Measurements from ENCODE around the gene FAM110C. TPM values are rescaled to one million over a fixed set of nuclear protein-coding genes. Genes with fewer than 3 reads are reported as not detected.

The FAM110C gene
- total and polyA plus RNA-seq, 2 donors (not counting 1 experiment from before 2014, with no cell fraction given): not detected

DNA sequence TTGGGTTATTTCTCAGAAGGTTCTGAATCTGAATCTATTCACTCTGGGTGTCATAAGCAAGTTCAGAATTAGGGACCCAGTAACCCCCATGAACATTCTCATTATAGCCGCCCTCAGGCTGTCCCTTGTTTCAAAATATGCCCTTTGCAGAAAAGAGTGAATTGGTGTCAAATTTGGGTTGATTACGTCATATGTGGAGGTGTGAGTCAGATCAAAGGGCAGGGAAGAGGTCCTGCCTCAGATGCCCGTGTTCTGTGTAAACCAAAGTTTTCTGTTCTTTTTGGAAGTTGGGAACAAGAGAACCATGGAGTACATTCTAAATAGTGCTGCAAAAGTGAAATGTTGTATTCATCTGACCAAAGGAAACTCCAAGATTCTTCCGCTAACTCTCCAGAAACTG lies 5.8 kb downstream of the FAM110C start:
- Histone ChIP-seq H3K9me3 (ENCODE audit: control insufficient read depth, insufficient read depth, low read depth, low read length) (no peaks in the 10 kb centered on the region), H3K9ac (ENCODE audit: insufficient read depth, low read length) (no peak overlapping the region), H3K36me3 (ENCODE audit: control insufficient read depth, insufficient read depth, low read length) (no peaks in the 10 kb centered on the region), H3K79me2 (ENCODE audit: control insufficient read depth, insufficient read depth, low read length) (no peaks in the 10 kb centered on the region), H3K4me3 (replicated peaks in 1 of 4; ENCODE audit: control extremely low read depth in 1 of 4, insufficient read depth in 1 of 4, low read depth in 3 of 4, low read length in 4 of 4) (no peak overlapping the region), H4K20me1 (ENCODE audit: control insufficient read depth, extremely low read depth, insufficient read depth, low read length) (no peaks in the 10 kb centered on the region), H3K4me1 (ENCODE audit: control insufficient read depth, extremely low read depth, insufficient read depth, low read length) (no peaks in the 10 kb centered on the region), H3K27me3 (ENCODE audit: control insufficient read depth, insufficient read depth, low read length) (no peaks in the 10 kb centered on the region), H2AFZ (ENCODE audit: low read length) (no peak overlapping the region), H3K27ac (ENCODE audit: insufficient read depth, low read length) (no peak overlapping the region), H3K4me2 (ENCODE audit: extremely low read depth, insufficient read depth, low read length) (no peak overlapping the region)
- TF ChIP-seq, protein P1, sequence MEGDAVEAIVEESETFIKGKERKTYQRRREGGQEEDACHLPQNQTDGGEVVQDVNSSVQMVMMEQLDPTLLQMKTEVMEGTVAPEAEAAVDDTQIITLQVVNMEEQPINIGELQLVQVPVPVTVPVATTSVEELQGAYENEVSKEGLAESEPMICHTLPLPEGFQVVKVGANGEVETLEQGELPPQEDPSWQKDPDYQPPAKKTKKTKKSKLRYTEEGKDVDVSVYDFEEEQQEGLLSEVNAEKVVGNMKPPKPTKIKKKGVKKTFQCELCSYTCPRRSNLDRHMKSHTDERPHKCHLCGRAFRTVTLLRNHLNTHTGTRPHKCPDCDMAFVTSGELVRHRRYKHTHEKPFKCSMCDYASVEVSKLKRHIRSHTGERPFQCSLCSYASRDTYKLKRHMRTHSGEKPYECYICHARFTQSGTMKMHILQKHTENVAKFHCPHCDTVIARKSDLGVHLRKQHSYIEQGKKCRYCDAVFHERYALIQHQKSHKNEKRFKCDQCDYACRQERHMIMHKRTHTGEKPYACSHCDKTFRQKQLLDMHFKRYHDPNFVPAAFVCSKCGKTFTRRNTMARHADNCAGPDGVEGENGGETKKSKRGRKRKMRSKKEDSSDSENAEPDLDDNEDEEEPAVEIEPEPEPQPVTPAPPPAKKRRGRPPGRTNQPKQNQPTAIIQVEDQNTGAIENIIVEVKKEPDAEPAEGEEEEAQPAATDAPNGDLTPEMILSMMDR (conservative IDR thresholded peaks at IDR 0.05 in 1 of 2, IDR thresholded peaks at IDR 0.05 in 1 of 2; ENCODE audit: low read depth in 1 of 2, low read length in 2 of 2): no peak
- no peak for TF ChIP-seq EZH2 (IDR thresholded peaks at IDR 0.05; ENCODE audit: low read length, missing control alignments)
- DNase-seq (ENCODE audit: low read depth in 2 of 2): no peak

DNA sequence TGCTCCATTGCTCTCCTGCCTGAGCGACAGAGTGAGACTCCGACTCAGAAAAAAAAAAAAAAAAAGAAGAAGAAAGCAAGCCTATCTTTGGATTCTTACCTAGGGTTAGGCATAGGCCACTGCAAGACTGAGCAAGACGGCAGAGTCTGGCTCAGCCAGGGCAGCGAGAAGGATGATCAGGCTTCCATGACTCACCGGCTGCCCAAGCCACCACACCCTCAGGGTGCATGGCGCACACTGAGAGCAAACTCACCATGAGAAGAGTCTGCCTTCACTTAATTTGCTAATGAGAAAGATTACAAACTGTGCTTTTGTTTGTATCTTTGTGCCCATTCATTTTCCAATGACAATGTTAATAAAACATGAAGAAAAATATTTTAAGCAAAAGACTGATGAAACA lies 8.2 kb downstream of the FAM110C start:
- Histone ChIP-seq H3K79me2 (ENCODE audit: control insufficient read depth, insufficient read depth, low read length) (no peaks in the 10 kb centered on the region), H3K4me1 (ENCODE audit: control insufficient read depth, extremely low read depth, insufficient read depth, low read length) (no peaks in the 10 kb centered on the region), H3K27me3 (ENCODE audit: control insufficient read depth, insufficient read depth, low read length) (no peaks in the 10 kb centered on the region), H3K27ac (ENCODE audit: insufficient read depth, low read length) (no peak overlapping the region), H4K20me1 (ENCODE audit: control insufficient read depth, extremely low read depth, insufficient read depth, low read length) (no peaks in the 10 kb centered on the region), H2AFZ (ENCODE audit: low read length) (no peak overlapping the region), H3K4me3 (replicated peaks in 1 of 4; ENCODE audit: control extremely low read depth in 1 of 4, insufficient read depth in 1 of 4, low read depth in 3 of 4, low read length in 4 of 4) (no peak overlapping the region), H3K9ac (ENCODE audit: insufficient read depth, low read length) (no peak overlapping the region), H3K4me2 (ENCODE audit: extremely low read depth, insufficient read depth, low read length) (no peak overlapping the region), H3K9me3 (ENCODE audit: control insufficient read depth, insufficient read depth, low read depth, low read length) (no peaks in the 10 kb centered on the region), H3K36me3 (ENCODE audit: control insufficient read depth, insufficient read depth, low read length) (no peaks in the 10 kb centered on the region)
- no peak for DNase-seq (ENCODE audit: low read depth in 2 of 2)
- TF ChIP-seq EZH2 (IDR thresholded peaks at IDR 0.05; ENCODE audit: low read length, missing control alignments): no peak
- TF ChIP-seq, protein P1 (conservative IDR thresholded peaks at IDR 0.05 in 1 of 2, IDR thresholded peaks at IDR 0.05 in 1 of 2; ENCODE audit: low read depth in 1 of 2, low read length in 2 of 2): no peak

DNA sequence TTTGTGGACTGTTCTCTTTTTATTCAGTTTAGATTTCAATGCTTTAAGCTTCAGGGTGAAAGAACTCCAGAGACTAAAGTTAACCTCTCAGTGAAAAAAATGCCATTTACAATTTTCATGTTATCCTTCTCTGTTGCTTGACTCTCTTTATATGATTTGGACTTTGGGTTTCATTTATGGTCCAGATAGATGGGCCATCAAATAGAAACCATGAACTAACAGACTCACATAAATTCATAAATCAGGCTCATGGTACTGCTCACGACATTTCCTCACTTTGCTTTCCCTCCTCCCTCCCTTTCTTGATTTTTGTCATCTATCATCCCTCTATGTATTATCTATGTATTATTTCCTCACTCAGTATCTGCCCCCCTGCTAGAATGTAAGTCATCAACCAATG lies 10.0 kb downstream of the FAM110C start:
- Histone ChIP-seq H3K36me3 (ENCODE audit: control insufficient read depth, insufficient read depth, low read length) (no peaks in the 10 kb centered on the region), H3K4me1 (ENCODE audit: control insufficient read depth, extremely low read depth, insufficient read depth, low read length) (no peaks in the 10 kb centered on the region), H3K4me3 (replicated peaks in 1 of 4; ENCODE audit: control extremely low read depth in 1 of 4, insufficient read depth in 1 of 4, low read depth in 3 of 4, low read length in 4 of 4) (no peak overlapping the region), H4K20me1 (ENCODE audit: control insufficient read depth, extremely low read depth, insufficient read depth, low read length) (no peaks in the 10 kb centered on the region), H3K79me2 (ENCODE audit: control insufficient read depth, insufficient read depth, low read length) (no peaks in the 10 kb centered on the region), H3K9me3 (ENCODE audit: control insufficient read depth, insufficient read depth, low read depth, low read length) (no peaks in the 10 kb centered on the region), H3K27ac (ENCODE audit: insufficient read depth, low read length) (no peak overlapping the region), H3K9ac (ENCODE audit: insufficient read depth, low read length) (no peak overlapping the region), H3K27me3 (ENCODE audit: control insufficient read depth, insufficient read depth, low read length) (no peaks in the 10 kb centered on the region), H3K4me2 (ENCODE audit: extremely low read depth, insufficient read depth, low read length) (no peak overlapping the region), H2AFZ (ENCODE audit: low read length) (no peak overlapping the region)
- no peak for TF ChIP-seq EZH2 (IDR thresholded peaks at IDR 0.05; ENCODE audit: low read length, missing control alignments)
- TF ChIP-seq, protein P1 (conservative IDR thresholded peaks at IDR 0.05 in 1 of 2, IDR thresholded peaks at IDR 0.05 in 1 of 2; ENCODE audit: low read depth in 1 of 2, low read length in 2 of 2): no peak
- DNase-seq (ENCODE audit: low read depth in 2 of 2): no peak
